ENCODE results near the gene ALKAL2.
A peak's percentile ranks its signal among the peaks of the same experiment; 100 is the strongest.

The ALKAL2 gene

GRCh38 chr2:270861-271260, 17.0 kb downstream of the ALKAL2 start:
- no peak for DNase-seq (ENCODE audit: low read depth)

- DNase-seq (ENCODE audit: low read depth) = no peak
Measured at GRCh38 chr2:269356-270030, 18.4 kb downstream of the ALKAL2 start.

DNA sequence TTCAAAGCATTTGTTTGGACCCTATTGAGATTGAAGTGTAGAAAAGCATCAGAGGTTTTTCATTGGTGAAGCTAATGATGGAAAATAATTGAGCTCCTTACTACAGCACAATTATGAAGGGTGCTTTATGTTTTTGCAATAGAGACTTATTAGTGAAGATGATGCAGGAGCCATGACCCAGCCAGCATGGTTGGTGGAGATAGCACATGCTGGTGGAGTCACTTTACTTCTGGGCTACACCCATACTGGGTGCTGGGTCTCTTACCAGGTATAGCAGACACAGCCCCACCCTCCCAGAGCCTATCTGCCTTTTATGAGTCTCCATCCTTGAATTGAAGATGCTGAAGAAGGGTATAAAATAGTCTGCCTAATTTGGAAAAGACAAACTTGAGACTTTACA, 19.6 kb downstream of the ALKAL2 start:
- no peak for DNase-seq (ENCODE audit: low read depth)

DNA sequence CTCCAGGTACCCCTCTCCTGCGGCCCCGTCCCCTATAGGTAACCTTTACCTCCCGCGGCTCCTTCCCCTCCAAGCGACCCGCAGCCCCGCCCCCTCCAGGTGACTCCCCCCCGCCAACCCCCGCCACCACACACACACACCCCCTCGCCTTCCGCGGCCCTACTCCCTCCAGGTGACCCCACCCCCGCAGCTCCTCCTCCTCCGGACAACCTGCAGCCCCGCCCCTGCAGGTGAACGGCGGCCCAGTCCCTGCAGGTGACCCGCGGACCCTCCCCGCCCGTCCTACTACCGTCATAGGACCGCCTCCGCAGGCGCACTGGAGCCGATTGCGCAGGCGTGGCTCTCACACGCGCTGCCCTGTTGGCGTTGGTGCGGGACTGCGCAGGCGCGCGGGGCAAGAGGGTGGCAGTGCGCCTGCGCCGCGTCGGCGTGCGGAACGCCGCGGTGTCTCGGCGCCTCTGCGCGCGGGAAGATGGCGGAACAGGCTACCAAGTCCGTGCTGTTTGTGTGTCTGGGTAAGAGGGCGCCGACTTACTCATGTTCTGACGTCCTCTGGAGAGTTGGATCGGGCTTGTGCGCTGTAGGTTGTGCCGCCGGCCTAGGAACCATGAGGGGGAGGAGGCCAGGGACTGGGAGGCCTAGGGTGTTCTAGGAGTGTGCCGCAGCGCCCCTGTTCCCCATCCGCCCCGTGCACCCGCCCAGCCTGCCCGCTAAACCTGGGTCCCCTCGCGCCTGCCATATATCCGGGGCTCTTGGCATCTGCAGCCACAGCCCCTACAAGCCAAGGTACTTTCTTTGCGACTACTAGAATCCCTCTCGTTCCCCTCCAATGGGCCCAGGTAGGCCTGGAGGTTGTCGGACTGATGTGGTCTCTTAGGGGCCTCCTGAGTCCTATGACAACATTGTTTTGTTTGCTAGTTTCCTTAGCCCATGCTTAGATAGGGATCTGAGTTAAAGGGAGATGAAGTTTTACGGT, 23.1 kb downstream of the ALKAL2 start, which contains the start of gene ACP1:
ACP1 (plus strand) TSS at position 455 of the 976 bp plus-strand sequence; CDS start at position 473, 18 bp downstream.
- DNase-seq (ENCODE audit: low read depth) = peak; percentile 92

GRCh38 chr2:263774-264492, 24.0 kb downstream of the ALKAL2 start, which contains the start of gene SH3YL1:
Gene SH3YL1, minus strand, starts transcription at chr2:264032. Its CDS starts 48 bp downstream, at chr2:263984.
- DNase-seq (ENCODE audit: low read depth) = no peak

GRCh38 chr2:263022-263738, 24.7 kb downstream of the ALKAL2 start:
- DNase-seq (ENCODE audit: low read depth) = no peak

DNA sequence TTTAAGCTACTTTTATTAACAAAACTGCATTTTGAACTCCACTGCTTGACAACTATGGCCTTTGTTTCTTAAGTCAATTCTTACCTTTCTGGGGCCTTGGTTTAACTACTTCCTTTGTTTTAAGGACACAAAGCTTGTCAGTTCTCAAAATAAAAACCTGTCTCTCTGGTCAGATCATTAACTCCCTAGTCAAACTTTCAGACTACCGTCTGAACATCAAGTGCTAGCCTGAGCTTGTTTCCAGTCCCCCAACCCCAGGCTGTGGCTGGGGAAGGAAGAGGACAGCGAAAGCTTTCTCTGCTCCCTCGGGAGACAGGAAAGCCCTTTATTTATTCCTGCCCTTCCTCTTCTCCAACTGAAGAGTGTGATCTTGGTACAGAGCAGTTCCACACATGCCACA, 25.8 kb downstream of the ALKAL2 start:
- no peak for DNase-seq (ENCODE audit: low read depth)

DNA sequence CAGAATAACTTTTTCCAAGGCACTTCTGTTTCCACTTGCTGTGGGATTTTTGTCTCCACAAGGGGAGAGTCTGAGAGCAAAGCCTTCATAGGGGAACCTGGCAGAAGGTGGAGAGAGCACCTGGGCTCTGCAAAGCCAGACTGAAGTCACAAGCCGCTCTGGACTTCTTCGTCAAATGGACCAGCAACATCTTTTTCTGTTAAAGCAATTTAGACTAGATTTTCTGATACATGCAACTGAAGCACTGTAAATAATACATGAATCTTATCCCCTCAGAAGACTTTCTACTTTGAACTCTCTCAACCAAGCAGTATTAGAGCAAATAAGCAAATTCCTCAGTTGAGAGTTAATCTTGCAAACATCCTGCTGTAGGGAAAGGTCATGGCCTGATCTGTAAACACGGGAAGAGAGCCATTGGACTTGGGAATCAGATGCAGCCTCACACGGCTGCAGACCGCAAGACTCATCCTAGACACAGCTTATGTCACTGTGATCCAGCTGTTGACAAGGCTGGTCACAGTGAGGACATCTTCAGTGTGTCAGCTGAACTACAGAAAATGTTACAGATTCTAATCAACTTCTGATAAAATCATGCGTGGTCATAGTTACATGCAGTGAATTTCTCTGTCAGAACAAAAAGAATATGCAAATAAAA, 27.3 kb downstream of the ALKAL2 start:
- DNase-seq (ENCODE audit: low read depth) = no peak

- no peak for DNase-seq (ENCODE audit: low read depth)
Measured at GRCh38 chr2:259789-260331, 28.0 kb downstream of the ALKAL2 start.

GRCh38 chr2:258933-259332, 29.0 kb downstream of the ALKAL2 start:
- no peak for DNase-seq (ENCODE audit: low read depth)

DNA sequence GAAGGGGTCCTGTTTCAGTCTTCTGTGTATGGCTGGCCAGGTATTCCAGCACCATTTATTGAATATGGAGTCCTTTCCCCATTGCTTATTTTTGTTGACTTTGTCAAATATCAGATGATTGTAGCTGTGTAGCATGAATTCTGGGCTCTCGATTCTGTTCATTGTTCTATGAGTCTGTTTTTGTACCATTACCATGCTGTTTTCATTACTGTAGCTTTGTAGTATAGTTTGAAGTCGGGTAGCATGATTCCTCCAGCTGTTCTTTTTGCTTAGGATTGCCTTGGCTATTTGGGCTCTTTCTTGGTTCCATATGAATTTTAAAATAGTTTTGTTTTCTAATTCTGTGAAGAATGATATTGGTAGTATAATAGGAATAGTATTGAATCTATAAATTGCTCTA, 30.0 kb downstream of the ALKAL2 start:
- no peak for DNase-seq (ENCODE audit: low read depth)

- no peak for DNase-seq (ENCODE audit: low read depth)
Measured at GRCh38 chr2:257429-257828, 30.5 kb downstream of the ALKAL2 start.

- DNase-seq (ENCODE audit: low read depth) = no peak
Measured at GRCh38 chr2:256094-256493, 31.8 kb downstream of the ALKAL2 start.

GRCh38 chr2:255195-255594, 32.7 kb downstream of the ALKAL2 start:
- DNase-seq (ENCODE audit: low read depth) = no peak

GRCh38 chr2:254241-254640, 33.6 kb downstream of the ALKAL2 start:
- no peak for DNase-seq (ENCODE audit: low read depth)

GRCh38 chr2:253202-253638, 34.7 kb downstream of the ALKAL2 start:
- DNase-seq (ENCODE audit: low read depth) = no peak

DNA sequence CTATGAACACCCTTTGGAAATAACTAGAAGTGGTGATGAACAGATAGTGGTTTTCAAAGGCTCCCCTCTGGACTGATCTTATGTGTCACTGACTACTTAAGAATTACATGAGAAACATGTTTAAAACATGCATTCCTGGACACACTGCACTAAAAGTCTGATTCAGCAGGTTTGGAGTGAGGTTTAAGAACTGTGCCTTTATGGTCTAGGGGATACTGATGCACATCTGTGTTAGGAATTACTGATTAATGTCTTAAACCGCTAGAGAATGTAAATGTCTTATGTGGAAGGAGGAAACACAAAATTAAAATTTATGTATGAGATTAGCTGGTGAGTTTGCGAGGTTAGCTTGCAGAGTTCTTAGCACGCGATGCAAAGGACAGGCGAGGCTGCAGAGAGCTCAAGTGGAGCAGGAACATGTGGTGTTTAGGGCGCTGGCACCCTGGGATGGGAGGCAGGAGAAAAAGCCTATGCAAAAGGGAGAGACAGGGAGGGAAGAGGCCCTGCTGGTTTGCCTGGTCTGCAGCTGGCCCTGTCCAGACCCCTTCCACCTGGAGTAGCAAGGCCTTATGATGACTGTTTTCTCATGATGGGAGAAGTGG, 35.8 kb downstream of the ALKAL2 start:
- DNase-seq (ENCODE audit: low read depth) = no peak

DNA sequence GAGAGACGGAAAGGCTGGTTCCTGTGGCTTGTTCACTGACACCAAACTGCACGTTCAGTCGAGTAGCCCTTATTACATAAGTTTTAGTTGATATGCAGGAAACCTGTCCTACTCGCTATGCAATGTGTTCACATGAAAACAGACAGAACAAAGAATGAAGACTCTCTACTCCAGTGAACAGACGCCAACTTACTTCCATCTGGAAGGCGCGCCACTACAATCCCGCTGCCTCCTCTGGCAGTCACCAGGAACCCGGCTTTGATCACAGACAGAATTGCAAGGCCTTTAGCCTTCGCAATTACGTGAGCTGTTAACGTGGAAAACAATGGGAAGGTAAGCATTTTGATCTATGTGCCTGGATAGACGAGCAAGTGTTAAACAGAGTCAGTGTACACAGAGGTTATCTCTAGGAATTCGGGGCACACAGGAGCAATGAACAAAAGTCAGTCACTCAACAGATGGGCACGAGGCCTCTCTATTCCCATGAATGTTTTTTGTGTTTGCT, 38.3 kb downstream of the ALKAL2 start:
- no peak for DNase-seq (ENCODE audit: low read depth)

DNA sequence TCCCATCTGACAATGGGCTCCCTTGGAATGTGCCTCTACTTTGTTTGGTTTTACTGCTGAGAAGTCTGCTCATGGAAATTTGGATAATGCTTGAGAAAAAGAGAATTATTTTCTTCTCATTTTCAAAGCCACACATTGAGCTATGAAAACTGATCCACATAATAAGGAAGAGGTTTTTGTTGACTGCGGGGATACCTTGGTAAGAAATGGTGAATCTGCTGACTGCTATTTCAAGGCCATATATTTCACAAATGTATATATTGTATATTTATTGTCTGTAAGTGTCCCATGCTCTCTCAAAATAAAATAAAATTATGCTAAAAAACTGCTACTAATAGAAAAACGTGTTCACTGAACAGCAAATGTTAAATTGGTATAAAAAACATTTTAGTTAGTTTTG, 39.2 kb downstream of the ALKAL2 start:
- no peak for DNase-seq (ENCODE audit: low read depth)

DNA sequence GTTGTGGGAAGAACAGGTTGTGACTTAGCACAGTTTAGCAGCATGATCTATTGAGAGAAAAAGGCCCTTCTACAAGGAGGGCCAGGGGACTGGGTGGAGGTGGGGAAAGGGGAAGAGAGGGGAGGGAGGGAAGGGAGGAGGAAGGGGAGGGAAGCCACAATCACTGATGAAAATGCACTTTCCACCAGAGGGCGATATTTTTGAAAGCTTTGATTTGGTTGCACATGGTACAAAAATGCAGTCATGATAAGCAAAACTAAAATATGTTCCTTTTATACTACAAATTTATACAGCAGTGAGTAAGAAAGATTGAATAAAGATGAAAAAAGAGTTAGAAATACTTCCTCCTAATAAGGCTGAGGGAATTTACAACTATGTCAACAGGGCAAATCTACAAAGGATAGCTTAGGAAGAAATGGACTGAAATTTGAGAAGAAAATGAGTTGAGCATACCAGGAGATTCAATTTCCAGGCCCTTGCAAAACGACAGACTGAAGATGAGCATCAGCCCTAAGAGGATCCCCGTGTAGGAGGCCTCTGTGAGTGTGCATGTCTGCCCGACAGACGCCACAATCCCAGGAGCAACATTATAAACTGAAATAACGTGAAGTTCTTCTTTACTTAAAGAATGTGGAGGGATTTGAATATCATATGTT, 41.3 kb downstream of the ALKAL2 start:
- no peak for DNase-seq (ENCODE audit: low read depth)

Measured in CMK (cell line).